GM21367 (cell line): ENCODE results near the gene CNTNAP5.

Experiments used
- ATAC-seq: cut with Tn5 transposase; IDR thresholded peaks from one replicate; pipeline ENCODE4 v1.9.1; 2021; ENCODE audit not compliant: unreplicated experiment

Gene CNTNAP5

GRCh38 chr2:124535816-124536215 lies 510.7 kb downstream of the CNTNAP5 start:
- no peak for ATAC-seq

- ATAC-seq: no peak
Measured at GRCh38 chr2:124536591-124536990, 511.5 kb downstream of the CNTNAP5 start.

GRCh38 chr2:124538549-124538948 lies 513.5 kb downstream of the CNTNAP5 start:
- no peak for ATAC-seq

- ATAC-seq: no peak
Measured at GRCh38 chr2:124540805-124541204, 515.7 kb downstream of the CNTNAP5 start.

GRCh38 chr2:124542932-124543640 lies 518.0 kb downstream of the CNTNAP5 start:
- no peak for ATAC-seq

- ATAC-seq: no peak
Measured at GRCh38 chr2:124547700-124548099, 522.6 kb downstream of the CNTNAP5 start.

GRCh38 chr2:124558277-124558905 lies 533.3 kb downstream of the CNTNAP5 start:
- ATAC-seq: no peak

- no peak for ATAC-seq
Measured at GRCh38 chr2:124559236-124559635, 534.1 kb downstream of the CNTNAP5 start.

GRCh38 chr2:124560592-124561112 lies 535.6 kb downstream of the CNTNAP5 start:
- ATAC-seq: no peak

- no peak for ATAC-seq
Measured at GRCh38 chr2:124561486-124561885, 536.4 kb downstream of the CNTNAP5 start.

GRCh38 chr2:124563426-124563825 lies 538.3 kb downstream of the CNTNAP5 start:
- no peak for ATAC-seq

- no peak for ATAC-seq
Measured at GRCh38 chr2:124566518-124566970, 541.5 kb downstream of the CNTNAP5 start.

GRCh38 chr2:124570872-124571271 lies 545.8 kb downstream of the CNTNAP5 start:
- no peak for ATAC-seq

- ATAC-seq: no peak
Measured at GRCh38 chr2:124571836-124572235, 546.7 kb downstream of the CNTNAP5 start.

- ATAC-seq: no peak
Measured at GRCh38 chr2:124572934-124573634, 548.0 kb downstream of the CNTNAP5 start.

- no peak for ATAC-seq
Measured at GRCh38 chr2:124575497-124575896, 550.4 kb downstream of the CNTNAP5 start.

- no peak for ATAC-seq
Measured at GRCh38 chr2:124580263-124580662, 555.2 kb downstream of the CNTNAP5 start.

- ATAC-seq: no peak
Measured at GRCh38 chr2:124582387-124582786, 557.3 kb downstream of the CNTNAP5 start.

- no peak for ATAC-seq
Measured at GRCh38 chr2:124584615-124585014, 559.5 kb downstream of the CNTNAP5 start.

GRCh38 chr2:124585277-124585676 lies 560.2 kb downstream of the CNTNAP5 start:
- no peak for ATAC-seq

GRCh38 chr2:124586210-124586609 lies 561.1 kb downstream of the CNTNAP5 start:
- ATAC-seq: no peak

- no peak for ATAC-seq
Measured at GRCh38 chr2:124586835-124587234, 561.7 kb downstream of the CNTNAP5 start.
